Lung (tissue), 12 donors: ENCODE data around the gene MFAP4. TPM values are rescaled to one million over a fixed set of nuclear protein-coding genes. Genes with fewer than 3 reads are reported as not detected.

Experiments
- ATAC-seq: fragments of 200-7000 bp; cut with Tn5 transposase; one replicate; pipeline ENCODE4 v1.9.1; 2020; ENCODE audit warnings: moderate number of reproducible peaks; ENCODE audit not compliant: insufficient read depth, low FRiP score
- DNase-seq, 3 donors: peaks; one replicate each; pipeline ENCODE4 v3.0.0-alpha.2; 2013 to 2017
- H3K27ac ChIP-seq, 2 donors: one replicate each; pipeline ENCODE4 v1.5.1; 2013; ENCODE audit warnings: mild to moderate bottlenecking in 2 of 2, moderate library complexity in 2 of 2, control low read depth in 1 of 2, inconsistent platforms in 1 of 2, low read depth in 1 of 2, low read length in 1 of 2
- H3K27me3 ChIP-seq, 3 donors: one replicate each; pipeline ENCODE4 v1.5.1; 2013; ENCODE audit warnings: low read length in 2 of 3; ENCODE audit not compliant: control insufficient read depth in 3 of 3, insufficient read depth in 3 of 3
- H3K36me3 ChIP-seq, 4 donors: one replicate each; pipeline ENCODE4 v1.5.1; 2013; ENCODE audit warnings: low read length in 4 of 4, mild to moderate bottlenecking in 1 of 4, moderate library complexity in 1 of 4; ENCODE audit not compliant: control insufficient read depth in 4 of 4, insufficient read depth in 4 of 4
- H3K4me1 ChIP-seq, 5 donors: one replicate each; pipeline ENCODE4 v1.5.1; 2013; ENCODE audit warnings: low read length in 5 of 5, mild to moderate bottlenecking in 2 of 5, moderate library complexity in 1 of 5; ENCODE audit not compliant: control insufficient read depth in 5 of 5, insufficient read depth in 5 of 5
- H3K4me3 ChIP-seq: one replicate; pipeline ENCODE4 v1.5.1; 2013; ENCODE audit warnings: mild to moderate bottlenecking, control low read depth, moderate library complexity
- H3K9ac ChIP-seq, 2 donors: one replicate each; pipeline ENCODE4 v1.5.1; 2013; ENCODE audit warnings: low read length in 2 of 2, control low read depth in 1 of 2; ENCODE audit not compliant: insufficient read depth in 1 of 2
- H3K9me3 ChIP-seq, 4 donors: one replicate each; pipeline ENCODE4 v1.5.1; 2013; ENCODE audit warnings: low read length in 3 of 4, mild to moderate bottlenecking in 1 of 4, moderate library complexity in 1 of 4; ENCODE audit not compliant: control insufficient read depth in 4 of 4, insufficient read depth in 3 of 4
- WGBS, 2 donors: extraction: QIAGEN DNeasy Blood & Tissue Kit; methylation state at CpG; one replicate each; pipeline ENCODE4 v1.1.7; 2013; 5-methylcytosine and 5-hydroxymethylcytosine counted together
- polyA plus RNA-seq, 2 donors: library from polyadenylated mRNA; stranded (reverse); fragments of 200-250 nt; gene quantifications; one replicate each; pipeline ENCODE4 v1.2.1, GENCODE V29; 2013
- total RNA-seq, 2 donors: library from RNA; depleted of rRNA in 1 of 2; stranded (reverse); fragments of >200 nt in 1 of 2; gene quantifications; one replicate each; pipeline ENCODE4 v1.2.1, GENCODE V29; 2014 to 2021
- TF ChIP-seq, protein P1 (sequence below): IDR thresholded peaks from 2 replicates; pipeline ENCODE4 v1.5.1; 2012; ENCODE audit warnings: mild to moderate bottlenecking; ENCODE audit errors: control extremely low read depth, extremely low read depth
- donor health status: control.
- donor health status: control.
- donor health status: Bipolar disorder and iron deficiency.
- donor health status: healthy.
- donor health status: DM: yes; HTN: yes; CAD: no.

The MFAP4 gene
- total and polyA plus RNA-seq, 4 donors: 45.7 to 156 (median 92.2) TPM

DNA sequence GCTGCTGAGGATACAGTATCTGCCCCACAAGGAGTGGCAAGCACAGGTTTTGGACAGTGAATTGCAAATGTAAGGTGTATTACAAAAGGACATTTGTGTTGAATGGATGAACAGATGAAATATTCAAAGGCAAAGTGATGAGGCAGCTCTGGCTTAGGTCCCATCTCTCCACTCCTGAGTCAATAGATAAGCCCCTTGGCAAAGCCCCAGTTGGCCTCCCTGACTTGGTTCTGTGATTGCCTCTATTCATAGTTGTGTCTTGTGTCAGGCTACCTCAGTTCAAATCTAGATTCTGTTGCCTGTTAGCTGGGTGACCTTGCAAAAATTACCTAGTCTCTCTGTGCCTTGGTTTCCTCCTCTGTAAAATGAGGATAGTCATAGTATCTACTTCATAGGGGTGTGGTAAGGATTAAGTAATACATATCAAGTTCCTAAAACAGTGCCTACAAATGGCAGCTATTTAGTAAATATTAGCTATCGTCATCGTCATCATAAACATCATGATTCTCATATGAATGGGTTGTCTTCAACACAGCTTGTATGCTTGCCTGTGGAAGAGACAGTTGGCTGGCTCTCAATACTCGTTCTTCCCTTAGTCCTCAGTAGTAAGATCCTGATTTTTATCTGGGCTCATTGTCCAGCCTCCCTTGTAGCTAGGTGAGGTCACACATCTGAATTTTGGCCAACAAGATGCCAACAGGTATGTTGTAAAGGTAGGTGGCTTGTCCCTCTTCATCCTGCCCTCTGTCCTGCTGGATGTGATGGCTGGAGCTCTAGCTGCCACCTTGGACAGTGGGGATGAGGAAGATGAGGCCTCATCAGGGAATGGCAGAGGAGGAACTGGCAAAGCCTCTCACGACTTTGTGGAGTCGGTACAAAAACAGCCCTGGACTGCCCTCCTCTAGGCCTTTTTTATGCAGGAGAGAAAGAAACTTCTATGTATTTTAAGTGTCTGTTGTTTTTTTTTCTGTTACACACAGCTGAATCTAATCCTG, 2.1 kb upstream of the MFAP4 start:
- TF ChIP-seq, protein P1, sequence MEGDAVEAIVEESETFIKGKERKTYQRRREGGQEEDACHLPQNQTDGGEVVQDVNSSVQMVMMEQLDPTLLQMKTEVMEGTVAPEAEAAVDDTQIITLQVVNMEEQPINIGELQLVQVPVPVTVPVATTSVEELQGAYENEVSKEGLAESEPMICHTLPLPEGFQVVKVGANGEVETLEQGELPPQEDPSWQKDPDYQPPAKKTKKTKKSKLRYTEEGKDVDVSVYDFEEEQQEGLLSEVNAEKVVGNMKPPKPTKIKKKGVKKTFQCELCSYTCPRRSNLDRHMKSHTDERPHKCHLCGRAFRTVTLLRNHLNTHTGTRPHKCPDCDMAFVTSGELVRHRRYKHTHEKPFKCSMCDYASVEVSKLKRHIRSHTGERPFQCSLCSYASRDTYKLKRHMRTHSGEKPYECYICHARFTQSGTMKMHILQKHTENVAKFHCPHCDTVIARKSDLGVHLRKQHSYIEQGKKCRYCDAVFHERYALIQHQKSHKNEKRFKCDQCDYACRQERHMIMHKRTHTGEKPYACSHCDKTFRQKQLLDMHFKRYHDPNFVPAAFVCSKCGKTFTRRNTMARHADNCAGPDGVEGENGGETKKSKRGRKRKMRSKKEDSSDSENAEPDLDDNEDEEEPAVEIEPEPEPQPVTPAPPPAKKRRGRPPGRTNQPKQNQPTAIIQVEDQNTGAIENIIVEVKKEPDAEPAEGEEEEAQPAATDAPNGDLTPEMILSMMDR: no peak
- WGBS, 2 donors: 58% methylated on average over 5 of the region's 5 CpGs
- ATAC-seq: no peak
- H3K9ac ChIP-seq: peak overlapping the region in 1 of 2 donors; percentile 18
- H3K27me3 ChIP-seq: no peaks in the 10 kb centered on the region
- H3K4me1 ChIP-seq: peaks cover 0 to 69% (median 38%) of the 10 kb centered on the region in 5 donors
- H3K4me3 ChIP-seq: no peak overlapping the region
- peak overlapping the region in 1 of 2 donors; percentile 47 for H3K27ac ChIP-seq
- peak in 1 of 3 donors; percentile 44 for DNase-seq
- no peaks in the 10 kb centered on the region for H3K9me3 ChIP-seq
- peaks cover 0 to 24% (median 12%) of the 10 kb centered on the region in 4 donors for H3K36me3 ChIP-seq

DNA sequence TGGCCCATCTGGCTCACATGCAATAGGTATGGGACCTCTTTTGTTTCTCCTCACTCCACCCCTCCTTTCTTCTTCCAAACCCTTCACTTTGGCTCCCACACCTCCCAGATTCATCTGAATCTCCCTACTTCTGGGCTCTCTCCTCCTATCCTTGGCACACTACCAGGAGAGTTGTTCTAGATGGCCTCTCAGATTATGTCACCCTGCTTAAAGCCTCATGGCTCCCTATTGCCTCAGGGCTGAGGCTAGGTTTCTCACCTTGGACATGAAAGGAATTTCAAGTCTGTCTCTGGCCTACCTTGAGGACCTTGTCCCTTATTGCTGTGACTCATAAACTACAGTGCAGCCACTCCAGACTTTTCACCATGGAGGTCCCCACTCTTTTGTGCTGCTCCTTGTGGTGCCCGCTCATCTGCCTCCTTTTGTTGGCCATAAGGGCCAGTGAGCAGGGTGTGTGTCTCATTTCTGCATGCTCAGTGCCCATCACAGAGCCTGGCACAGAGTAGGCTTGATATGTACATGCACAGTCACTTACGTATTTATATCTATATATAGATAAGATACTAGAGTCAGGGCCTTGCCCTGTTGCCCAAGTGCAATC, 1.0 kb upstream of the MFAP4 start:
- no peak for ATAC-seq
- Histone ChIP-seq H3K27ac (peak overlapping the region; percentile 30 to 79), H3K27me3 (no peaks in the 10 kb centered on the region), H3K36me3 (peaks cover 0 to 29% (median 20%) of the 10 kb centered on the region in 4 donors), H3K4me3 (no peak overlapping the region), H3K4me1 (peaks cover 0 to 80% (median 48%) of the 10 kb centered on the region in 5 donors), H3K9ac (peak overlapping the region in 1 of 2 donors; percentile 51), H3K9me3 (no peaks in the 10 kb centered on the region)
- WGBS, 2 donors: 93 to 96% methylated on average over 2 of the region's 2 CpGs
- TF ChIP-seq, protein P1: no peak
- DNase-seq: no peak

DNA sequence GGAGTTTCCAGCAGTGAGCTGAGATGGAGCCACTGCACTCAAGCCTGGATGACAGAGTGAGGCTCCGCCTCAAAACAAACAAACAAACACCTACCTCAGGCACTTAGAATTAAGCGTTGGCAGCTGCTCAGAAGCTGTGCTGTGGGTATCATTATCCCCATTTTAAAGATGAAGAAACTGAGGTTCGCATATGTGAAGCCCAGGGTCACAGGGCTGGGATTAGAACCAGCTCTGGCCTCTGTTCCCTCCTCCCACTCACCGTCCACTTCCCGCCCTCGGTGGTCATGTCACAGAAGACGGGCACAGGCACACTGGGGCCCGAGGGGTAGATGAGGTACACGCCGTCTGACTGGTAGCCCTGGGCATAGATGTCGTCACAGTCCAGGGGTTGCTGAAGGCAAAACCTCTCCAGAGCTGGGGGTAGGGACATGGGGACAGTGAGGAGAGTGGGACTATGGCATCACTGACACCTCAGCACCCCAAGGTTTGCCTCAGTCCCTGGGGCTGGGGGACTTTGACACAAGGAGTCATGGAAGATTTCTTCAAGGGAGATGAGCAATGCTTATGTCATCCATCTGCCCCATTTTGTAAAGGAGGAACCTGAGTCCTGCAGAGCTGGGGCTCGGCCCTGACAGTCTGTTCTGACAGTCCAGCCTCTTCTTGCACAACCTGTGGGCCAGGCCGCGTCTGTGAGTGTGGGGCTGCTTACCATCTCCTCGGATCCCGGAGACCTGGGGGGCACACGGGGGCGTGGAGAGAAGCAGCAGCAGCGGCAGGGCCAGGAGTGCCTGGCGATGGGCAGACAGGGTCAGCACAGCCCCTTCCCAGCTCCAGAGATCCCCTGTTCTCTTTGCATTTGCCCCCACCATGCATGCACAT, 700 bp downstream of the MFAP4 start:
- peaks cover 2 to 40% (median 30%) of the 10 kb centered on the region in 4 donors for H3K36me3 ChIP-seq
- TF ChIP-seq, protein P1: no peak
- H3K27me3 ChIP-seq: no peaks in the 10 kb centered on the region
- H3K27ac ChIP-seq: peak overlapping the region; percentile 68 to 79
- ATAC-seq (peak; percentile 27), DNase-seq (peak in 2 of 3 donors; percentile 49 to 59)
- peak overlapping the region in 1 of 2 donors; percentile 72 for H3K9ac ChIP-seq
- H3K4me3 ChIP-seq: no peak overlapping the region
- peaks cover 0 to 86% (median 54%) of the 10 kb centered on the region in 5 donors for H3K4me1 ChIP-seq
- 34 to 53% methylated on average over 20 of the region's 20 CpGs for WGBS, 2 donors
- H3K9me3 ChIP-seq: no peaks in the 10 kb centered on the region
